T1000 (cell line): Measurements from ENCODE around the gene HTR3A.

Experiments used
- DNase-seq: peaks from one replicate; lab custom pipeline; 2025; ENCODE audit warnings: mixed read lengths; lab: John Stamatoyannopoulos, UW

Gene HTR3A

GRCh38 chr11:113979431-113979830, 4.5 kb downstream of the HTR3A start:
- no peak for DNase-seq

- no peak for DNase-seq
Measured at GRCh38 chr11:113980785-113981184, 5.9 kb downstream of the HTR3A start.

GRCh38 chr11:113982306-113982705, 7.4 kb downstream of the HTR3A start:
- DNase-seq: no peak

- DNase-seq: no peak
Measured at GRCh38 chr11:113984781-113985180, 9.9 kb downstream of the HTR3A start.

- no peak for DNase-seq
Measured at GRCh38 chr11:113985906-113986305, 11.0 kb downstream of the HTR3A start.

- DNase-seq: no peak
Measured at GRCh38 chr11:113986351-113987140, 11.6 kb downstream of the HTR3A start.

GRCh38 chr11:113989381-113989780, 14.5 kb downstream of the HTR3A start:
- DNase-seq: no peak

- no peak for DNase-seq
Measured at GRCh38 chr11:113989916-113990315, 15.0 kb downstream of the HTR3A start.

GRCh38 chr11:113991170-113991569, 16.3 kb downstream of the HTR3A start:
- no peak for DNase-seq

- DNase-seq: no peak
Measured at GRCh38 chr11:113991718-113992458, 17.0 kb downstream of the HTR3A start.

GRCh38 chr11:113992459-113993110, 17.7 kb downstream of the HTR3A start:
- no peak for DNase-seq

- no peak for DNase-seq
Measured at GRCh38 chr11:113994077-113994954, 19.4 kb downstream of the HTR3A start.

GRCh38 chr11:113997473-113997872, 22.6 kb downstream of the HTR3A start:
- no peak for DNase-seq

- DNase-seq: no peak
Measured at GRCh38 chr11:113998574-113998973, 23.7 kb downstream of the HTR3A start.

- no peak for DNase-seq
Measured at GRCh38 chr11:114000526-114000925, 25.6 kb downstream of the HTR3A start.

GRCh38 chr11:114001416-114001815, 26.5 kb downstream of the HTR3A start:
- DNase-seq: no peak

GRCh38 chr11:114008331-114008730, 33.4 kb downstream of the HTR3A start:
- DNase-seq: no peak

- no peak for DNase-seq
Measured at GRCh38 chr11:114010931-114011330, 36.0 kb downstream of the HTR3A start.

- DNase-seq: no peak
Measured at GRCh38 chr11:114011443-114011842, 36.5 kb downstream of the HTR3A start.

- DNase-seq: no peak
Measured at GRCh38 chr11:114015117-114015516, 40.2 kb downstream of the HTR3A start.

GRCh38 chr11:114016986-114017385, 42.1 kb downstream of the HTR3A start:
- no peak for DNase-seq

GRCh38 chr11:114017723-114018122, 42.8 kb downstream of the HTR3A start:
- DNase-seq: no peak
